Parathyroid adenoma (tissue), 2 donors: ENCODE data around the gene DMRTA1.

Source experiments
- H2AFZ ChIP-seq: fragments of 300-600 bp; sonication (generic); one replicate; pipeline ENCODE4 v1.7.0; 2017; ENCODE audit warnings: antibody characterized with exemption, mild to moderate bottlenecking
- H3K27ac ChIP-seq: fragments of 300-600 bp; sonication (generic); one replicate; pipeline ENCODE4 v1.7.0; 2017
- H3K27me3 ChIP-seq: fragments of 300-600 bp; sonication (generic); one replicate; pipeline ENCODE4 v1.7.0; 2017; ENCODE audit warnings: low read length; ENCODE audit not compliant: control insufficient read depth, insufficient read depth
- H3K36me3 ChIP-seq: fragments of 300-600 bp; sonication (generic); one replicate; pipeline ENCODE4 v1.7.0; 2017; ENCODE audit warnings: low read length; ENCODE audit not compliant: control insufficient read depth, insufficient read depth
- H3K4me1 ChIP-seq: fragments of 300-600 bp; sonication (generic); one replicate; pipeline ENCODE4 v1.7.0; 2017; ENCODE audit warnings: control low read depth
- H3K4me2 ChIP-seq: fragments of 300-600 bp; sonication (generic); one replicate; pipeline ENCODE4 v1.7.0; 2017; ENCODE audit warnings: low read length
- H3K4me3 ChIP-seq: fragments of 300-600 bp; sonication (generic); one replicate; pipeline ENCODE4 v1.7.0; 2017; ENCODE audit warnings: low read depth, low read length
- H3K79me2 ChIP-seq: fragments of 300-600 bp; sonication (generic); one replicate; pipeline ENCODE4 v1.7.0; 2017; ENCODE audit warnings: control low read depth
- H3K9ac ChIP-seq: fragments of 300-600 bp; sonication (generic); one replicate; pipeline ENCODE4 v1.7.0; 2017; ENCODE audit warnings: mild to moderate bottlenecking
- H3K9me3 ChIP-seq: fragments of 300-600 bp; sonication (generic); one replicate; pipeline ENCODE4 v1.7.0; 2017; ENCODE audit warnings: low read length; ENCODE audit not compliant: control insufficient read depth
- CTCF ChIP-seq: fragments of 300-600 bp; sonication (generic); IDR thresholded peaks from one replicate; pipeline ENCODE4 v1.7.0; 2017; ENCODE audit warnings: antibody characterized with exemption, mild to moderate bottlenecking
- donor health status: primary hyperparathyroidism.

The DMRTA1 gene

GRCh38 chr9:22446950-22447617, 460 bp downstream of the DMRTA1 start:
- Histone ChIP-seq H3K4me3 (peak overlapping the region; percentile 77), H3K4me1 (no peaks in the 10 kb centered on the region), H3K27me3 (no peaks in the 10 kb centered on the region), H3K9ac (peak overlapping the region; percentile 76), H3K9me3 (no peaks in the 10 kb centered on the region), H3K79me2 (no peaks in the 10 kb centered on the region), H3K4me2 (peak overlapping the region; percentile 66), H2AFZ (peak overlapping the region; percentile 84), H3K36me3 (no peaks in the 10 kb centered on the region), H3K27ac (peak overlapping the region; percentile 93)
- peak; percentile 21 for TF ChIP-seq CTCF

GRCh38 chr9:22447618-22448305, 1.1 kb downstream of the DMRTA1 start:
- no peaks in the 10 kb centered on the region for H3K9me3 ChIP-seq
- H3K4me3 ChIP-seq = peak overlapping the region; percentile 77
- H2AFZ ChIP-seq = peak overlapping the region; percentile 84
- no peaks in the 10 kb centered on the region for H3K27me3 ChIP-seq
- peak overlapping the region; percentile 93 for H3K27ac ChIP-seq
- peak overlapping the region; percentile 76 for H3K9ac ChIP-seq
- peak overlapping the region; percentile 66 for H3K4me2 ChIP-seq
- TF ChIP-seq CTCF = no peak
- no peaks in the 10 kb centered on the region for H3K4me1 ChIP-seq
- H3K79me2 ChIP-seq = no peaks in the 10 kb centered on the region
- H3K36me3 ChIP-seq = no peaks in the 10 kb centered on the region

GRCh38 chr9:22449719-22450118, 3.1 kb downstream of the DMRTA1 start:
- Histone ChIP-seq H3K4me2 (no peak overlapping the region), H2AFZ (no peak overlapping the region), H3K9ac (no peak overlapping the region), H3K4me3 (no peak overlapping the region), H3K27ac (no peak overlapping the region), H3K4me1 (no peaks in the 10 kb centered on the region), H3K9me3 (no peaks in the 10 kb centered on the region), H3K27me3 (no peaks in the 10 kb centered on the region), H3K79me2 (no peaks in the 10 kb centered on the region), H3K36me3 (no peaks in the 10 kb centered on the region)
- TF ChIP-seq CTCF = no peak

GRCh38 chr9:22452415-22453010, 5.9 kb downstream of the DMRTA1 start:
- H3K9ac ChIP-seq = no peak overlapping the region
- peak; percentile 66 for TF ChIP-seq CTCF
- no peak overlapping the region for H3K27ac ChIP-seq
- H3K4me1 ChIP-seq = no peaks in the 10 kb centered on the region
- no peaks in the 10 kb centered on the region for H3K9me3 ChIP-seq
- H2AFZ ChIP-seq = no peak overlapping the region
- H3K36me3 ChIP-seq = no peaks in the 10 kb centered on the region
- H3K4me3 ChIP-seq = no peak overlapping the region
- H3K27me3 ChIP-seq = no peaks in the 10 kb centered on the region
- no peak overlapping the region for H3K4me2 ChIP-seq
- H3K79me2 ChIP-seq = no peaks in the 10 kb centered on the region
